22Rv1 (cell line): ENCODE data around the gene ANKIB1.

Experiments used
- H3K27ac ChIP-seq: fragments of 450-650 bp; 2 replicates; pipeline ENCODE4 v1.5.1; 2017
- ZFX ChIP-seq: fragments of 450-650 bp; IDR thresholded peaks from 2 replicates; pipeline ENCODE4 v1.6.1; 2017; ENCODE audit warnings: antibody characterized with exemption, borderline replicate concordance
- TF ChIP-seq, protein P1 (sequence below): fragments of 450-650 bp; IDR thresholded peaks from 2 replicates; pipeline ENCODE4 v1.5.1; 2017; ENCODE audit warnings: mild to moderate bottlenecking

The ANKIB1 gene

DNA sequence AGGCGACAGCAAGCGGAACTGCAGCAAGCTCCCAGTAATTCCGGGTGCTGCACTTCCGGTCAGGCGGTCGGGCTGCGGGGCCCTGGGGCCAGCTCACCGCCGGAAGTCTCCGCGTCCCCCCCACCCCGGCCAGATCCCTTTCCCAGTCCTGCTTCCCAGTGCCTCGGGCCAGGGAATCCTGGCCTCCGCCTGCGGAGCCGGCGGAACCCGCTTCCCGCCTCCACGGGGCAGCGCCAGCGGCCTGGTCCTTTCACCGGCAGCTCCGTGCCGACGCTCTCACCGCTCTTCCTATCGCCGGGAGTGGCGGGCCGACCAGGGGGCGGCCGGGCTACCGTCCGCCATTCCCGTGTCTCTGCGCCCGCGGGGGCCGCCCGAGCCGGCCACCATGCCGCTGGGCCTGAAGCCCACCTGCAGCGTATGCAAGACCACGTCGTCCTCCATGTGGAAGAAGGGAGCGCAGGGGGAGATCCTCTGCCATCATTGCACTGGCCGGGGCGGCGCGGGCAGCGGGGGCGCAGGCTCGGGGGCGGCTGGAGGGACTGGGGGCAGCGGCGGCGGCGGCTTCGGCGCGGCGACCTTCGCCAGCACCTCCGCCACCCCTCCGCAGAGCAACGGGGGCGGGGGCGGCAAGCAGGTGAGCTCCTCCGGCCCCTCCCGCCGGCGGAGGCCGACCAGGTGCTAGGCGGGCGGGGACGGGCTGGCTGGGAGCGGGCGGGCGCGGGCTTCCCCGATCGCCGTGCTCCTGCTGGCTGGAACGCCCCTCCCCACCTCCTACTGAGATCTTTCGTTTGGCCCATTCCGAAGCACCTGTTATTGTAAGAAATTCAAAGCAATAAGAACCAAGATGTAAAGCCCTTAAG is 201.8 kb downstream of the ANKIB1 start, which contains the start of gene GATAD1:
Gene GATAD1 (plus strand): TSS at position 138 of the 860 bp plus-strand sequence. CDS start 248 bp downstream, at position 386.
- H3K27ac ChIP-seq, result peak within 1 kb of the TSS; percentile 96
- no peak for TF ChIP-seq ZFX
- TF ChIP-seq, protein P1, sequence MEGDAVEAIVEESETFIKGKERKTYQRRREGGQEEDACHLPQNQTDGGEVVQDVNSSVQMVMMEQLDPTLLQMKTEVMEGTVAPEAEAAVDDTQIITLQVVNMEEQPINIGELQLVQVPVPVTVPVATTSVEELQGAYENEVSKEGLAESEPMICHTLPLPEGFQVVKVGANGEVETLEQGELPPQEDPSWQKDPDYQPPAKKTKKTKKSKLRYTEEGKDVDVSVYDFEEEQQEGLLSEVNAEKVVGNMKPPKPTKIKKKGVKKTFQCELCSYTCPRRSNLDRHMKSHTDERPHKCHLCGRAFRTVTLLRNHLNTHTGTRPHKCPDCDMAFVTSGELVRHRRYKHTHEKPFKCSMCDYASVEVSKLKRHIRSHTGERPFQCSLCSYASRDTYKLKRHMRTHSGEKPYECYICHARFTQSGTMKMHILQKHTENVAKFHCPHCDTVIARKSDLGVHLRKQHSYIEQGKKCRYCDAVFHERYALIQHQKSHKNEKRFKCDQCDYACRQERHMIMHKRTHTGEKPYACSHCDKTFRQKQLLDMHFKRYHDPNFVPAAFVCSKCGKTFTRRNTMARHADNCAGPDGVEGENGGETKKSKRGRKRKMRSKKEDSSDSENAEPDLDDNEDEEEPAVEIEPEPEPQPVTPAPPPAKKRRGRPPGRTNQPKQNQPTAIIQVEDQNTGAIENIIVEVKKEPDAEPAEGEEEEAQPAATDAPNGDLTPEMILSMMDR, result peak; percentile 35

DNA sequence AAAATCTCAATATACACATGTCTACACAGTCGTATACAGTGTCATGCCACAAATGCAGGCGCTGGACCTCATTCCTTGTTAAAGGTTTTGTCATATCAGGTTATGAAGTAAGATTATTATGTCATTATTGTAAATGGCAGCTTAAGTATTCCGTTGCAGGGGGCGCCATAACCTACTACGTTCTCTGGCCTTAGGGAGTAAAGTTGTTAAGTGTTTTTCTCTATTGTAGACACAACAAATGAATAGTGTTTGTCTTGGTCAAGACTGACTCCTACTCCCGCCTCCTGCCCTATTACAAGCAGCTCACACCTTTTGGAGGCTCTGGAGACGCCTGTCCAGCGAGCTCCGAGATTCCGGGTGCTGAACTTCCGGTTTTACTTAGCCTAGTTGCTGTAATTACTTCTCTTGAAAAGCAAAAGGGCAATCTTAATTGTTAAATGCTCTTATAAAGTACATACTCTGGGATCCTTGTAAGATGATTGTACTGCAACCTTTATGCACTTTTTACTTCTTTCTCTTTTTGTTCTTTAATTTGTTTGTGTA is 202.5 kb downstream of the ANKIB1 start:
- peak overlapping the region; percentile 96 for H3K27ac ChIP-seq
- TF ChIP-seq ZFX, result no peak
- TF ChIP-seq, protein P1, result peak; percentile 72
